ENCODE measurements around the gene GALNT14. TPM values are rescaled to one million over a fixed set of nuclear protein-coding genes. Genes with fewer than 3 reads are reported as not detected.

Gene GALNT14
- total and polyA plus RNA-seq, 2 of the 13 experiments (the other 11 are each of a cell fraction or from before 2014, with no cell fraction given), result not detected

GRCh38 chr2:30990176-30990575, 148.1 kb downstream of the GALNT14 start (continued):
- TF ChIP-seq IRX3 (CRISPR knock-in tag; IDR thresholded peaks at IDR 0.05; ENCODE audit: borderline replicate concordance, low read depth), result no peak
- TF ChIP-seq, protein P1, sequence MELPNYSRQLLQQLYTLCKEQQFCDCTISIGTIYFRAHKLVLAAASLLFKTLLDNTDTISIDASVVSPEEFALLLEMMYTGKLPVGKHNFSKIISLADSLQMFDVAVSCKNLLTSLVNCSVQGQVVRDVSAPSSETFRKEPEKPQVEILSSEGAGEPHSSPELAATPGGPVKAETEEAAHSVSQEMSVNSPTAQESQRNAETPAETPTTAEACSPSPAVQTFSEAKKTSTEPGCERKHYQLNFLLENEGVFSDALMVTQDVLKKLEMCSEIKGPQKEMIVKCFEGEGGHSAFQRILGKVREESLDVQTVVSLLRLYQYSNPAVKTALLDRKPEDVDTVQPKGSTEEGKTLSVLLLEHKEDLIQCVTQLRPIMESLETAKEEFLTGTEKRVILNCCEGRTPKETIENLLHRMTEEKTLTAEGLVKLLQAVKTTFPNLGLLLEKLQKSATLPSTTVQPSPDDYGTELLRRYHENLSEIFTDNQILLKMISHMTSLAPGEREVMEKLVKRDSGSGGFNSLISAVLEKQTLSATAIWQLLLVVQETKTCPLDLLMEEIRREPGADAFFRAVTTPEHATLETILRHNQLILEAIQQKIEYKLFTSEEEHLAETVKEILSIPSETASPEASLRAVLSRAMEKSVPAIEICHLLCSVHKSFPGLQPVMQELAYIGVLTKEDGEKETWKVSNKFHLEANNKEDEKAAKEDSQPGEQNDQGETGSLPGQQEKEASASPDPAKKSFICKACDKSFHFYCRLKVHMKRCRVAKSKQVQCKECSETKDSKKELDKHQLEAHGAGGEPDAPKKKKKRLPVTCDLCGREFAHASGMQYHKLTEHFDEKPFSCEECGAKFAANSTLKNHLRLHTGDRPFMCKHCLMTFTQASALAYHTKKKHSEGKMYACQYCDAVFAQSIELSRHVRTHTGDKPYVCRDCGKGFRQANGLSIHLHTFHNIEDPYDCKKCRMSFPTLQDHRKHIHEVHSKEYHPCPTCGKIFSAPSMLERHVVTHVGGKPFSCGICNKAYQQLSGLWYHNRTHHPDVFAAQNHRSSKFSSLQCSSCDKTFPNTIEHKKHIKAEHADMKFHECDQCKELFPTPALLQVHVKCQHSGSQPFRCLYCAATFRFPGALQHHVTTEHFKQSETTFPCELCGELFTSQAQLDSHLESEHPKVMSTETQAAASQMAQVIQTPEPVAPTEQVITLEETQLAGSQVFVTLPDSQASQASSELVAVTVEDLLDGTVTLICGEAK (IDR thresholded peaks at IDR 0.05), result no peak
- TF ChIP-seq, protein P1 (CRISPR knock-in tag; IDR thresholded peaks at IDR 0.05), result no peak
- no peak for TF ChIP-seq ZNF430 (CRISPR knock-in tag; IDR thresholded peaks at IDR 0.05)
- no peak for TF ChIP-seq YY1 (IDR thresholded peaks at IDR 0.05; ENCODE audit: insufficient read depth, insufficient replicate concordance, low read depth, low read length)
- TF ChIP-seq ZNF124 (CRISPR knock-in tag; IDR thresholded peaks at IDR 0.05), result no peak
- no peak for TF ChIP-seq HOXA9 (CRISPR knock-in tag; IDR thresholded peaks at IDR 0.05; ENCODE audit: borderline replicate concordance)
